Fibroblast of skin of right quadriceps (primary cell): ENCODE measurements around the gene ADAMTS7.
"Not testable (repeated sequence)": the region's sequence is repeated elsewhere in the genome, so short reads cannot be mapped to it uniquely, and the experiment has no call there.

Source experiments
- DNase-seq: peaks from one replicate; pipeline ENCODE4 v3.0.0-alpha.2; 2013

ADAMTS7 gene

DNA sequence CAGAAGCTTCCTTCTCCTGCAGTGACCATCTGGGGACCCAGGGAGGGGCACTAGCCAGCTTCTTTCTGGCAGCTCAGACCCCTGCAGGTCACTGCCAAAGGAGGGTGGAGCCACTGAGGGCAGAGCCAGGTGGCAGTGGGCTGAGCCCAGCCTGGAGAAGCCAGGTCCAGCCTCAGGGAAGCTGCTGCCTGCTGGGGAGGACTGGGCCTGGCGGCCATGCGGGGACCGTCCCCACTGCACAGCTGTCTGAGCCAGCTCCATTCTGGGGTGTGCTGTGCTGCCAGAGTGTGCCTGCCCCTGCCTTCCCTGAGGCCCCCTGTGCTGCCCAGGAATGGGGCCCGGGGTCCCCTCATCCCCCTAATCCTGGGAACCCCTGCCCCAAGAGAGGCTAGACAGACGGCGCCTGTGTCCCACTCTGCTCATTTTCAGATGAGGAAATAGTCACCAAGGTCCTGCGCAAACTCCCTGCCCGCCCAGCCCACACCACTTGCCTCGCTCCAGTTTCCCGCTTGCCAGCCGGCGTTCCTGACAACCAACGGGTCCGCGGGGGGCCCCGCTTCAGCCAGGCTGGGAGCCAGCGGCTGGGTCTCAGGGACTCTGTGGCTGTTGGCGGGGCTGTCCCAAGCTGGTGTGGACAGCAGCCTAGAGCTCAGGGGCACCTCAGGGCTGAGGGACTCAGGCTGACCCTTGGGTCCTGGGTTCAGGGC, 46.0 kb downstream of the ADAMTS7 start:
- DNase-seq, result not testable (repeated sequence)

DNA sequence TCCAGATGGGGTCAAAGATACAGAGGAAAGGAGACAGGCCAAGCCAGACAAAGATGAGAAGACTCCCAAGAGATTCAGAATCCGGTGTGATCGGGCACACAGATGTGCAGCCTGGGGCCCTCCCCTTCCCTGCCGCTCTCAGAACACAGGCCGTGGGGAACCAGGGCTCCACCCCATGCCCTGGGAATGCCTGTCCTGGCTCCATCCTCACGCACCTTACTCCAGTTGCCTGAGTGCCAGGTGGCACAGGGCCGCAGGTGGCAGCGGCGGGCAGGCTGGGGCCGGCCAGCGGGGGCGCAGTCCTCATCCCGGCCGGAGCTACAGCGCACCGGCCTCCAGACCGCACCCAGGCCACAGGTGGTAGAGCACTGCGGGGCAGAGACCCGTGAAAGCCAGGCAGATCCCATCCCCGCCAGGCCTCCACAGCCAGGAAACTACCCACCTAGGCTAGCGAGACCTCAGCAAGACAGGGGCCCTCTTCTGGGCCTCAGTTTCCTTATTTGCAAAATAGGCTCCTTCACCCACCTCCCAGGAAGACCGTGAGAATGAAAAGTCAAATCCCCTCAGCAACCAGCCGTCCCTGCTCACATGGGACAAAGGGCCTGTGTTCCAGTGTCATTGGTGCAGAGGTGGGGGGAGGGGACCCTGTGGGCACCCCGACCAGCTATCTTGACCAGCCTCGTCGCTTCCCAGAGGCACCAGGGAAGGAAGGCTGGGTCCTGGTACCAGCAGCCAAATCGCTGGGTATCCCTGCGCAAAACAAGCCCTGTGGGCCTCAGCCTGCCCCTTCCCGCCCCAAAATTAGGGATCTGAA, 46.7 kb downstream of the ADAMTS7 start:
- DNase-seq, result not testable (repeated sequence)

DNA sequence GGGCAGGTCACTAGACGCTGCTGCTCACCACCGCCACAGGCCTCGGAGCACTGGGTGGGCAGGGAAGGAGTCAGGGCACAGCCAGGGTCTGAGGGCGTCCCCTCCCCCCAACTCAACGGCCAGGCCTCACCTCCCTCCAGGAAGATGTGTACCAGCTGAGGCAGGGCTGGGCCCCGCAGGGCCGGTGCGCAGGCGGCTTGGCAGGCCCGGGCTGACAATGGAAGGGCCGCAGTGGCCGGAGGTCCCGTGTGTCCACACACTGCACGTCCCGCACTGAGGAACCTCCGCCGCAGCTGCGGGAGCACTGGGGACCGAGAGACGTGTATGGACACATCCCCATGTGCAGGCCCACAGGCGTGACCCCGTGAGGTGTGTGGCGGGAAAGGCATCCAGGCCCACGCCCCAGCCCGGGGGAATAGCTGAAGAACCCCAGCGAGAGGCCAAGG, 47.4 kb downstream of the ADAMTS7 start:
- DNase-seq, result no peak

DNA sequence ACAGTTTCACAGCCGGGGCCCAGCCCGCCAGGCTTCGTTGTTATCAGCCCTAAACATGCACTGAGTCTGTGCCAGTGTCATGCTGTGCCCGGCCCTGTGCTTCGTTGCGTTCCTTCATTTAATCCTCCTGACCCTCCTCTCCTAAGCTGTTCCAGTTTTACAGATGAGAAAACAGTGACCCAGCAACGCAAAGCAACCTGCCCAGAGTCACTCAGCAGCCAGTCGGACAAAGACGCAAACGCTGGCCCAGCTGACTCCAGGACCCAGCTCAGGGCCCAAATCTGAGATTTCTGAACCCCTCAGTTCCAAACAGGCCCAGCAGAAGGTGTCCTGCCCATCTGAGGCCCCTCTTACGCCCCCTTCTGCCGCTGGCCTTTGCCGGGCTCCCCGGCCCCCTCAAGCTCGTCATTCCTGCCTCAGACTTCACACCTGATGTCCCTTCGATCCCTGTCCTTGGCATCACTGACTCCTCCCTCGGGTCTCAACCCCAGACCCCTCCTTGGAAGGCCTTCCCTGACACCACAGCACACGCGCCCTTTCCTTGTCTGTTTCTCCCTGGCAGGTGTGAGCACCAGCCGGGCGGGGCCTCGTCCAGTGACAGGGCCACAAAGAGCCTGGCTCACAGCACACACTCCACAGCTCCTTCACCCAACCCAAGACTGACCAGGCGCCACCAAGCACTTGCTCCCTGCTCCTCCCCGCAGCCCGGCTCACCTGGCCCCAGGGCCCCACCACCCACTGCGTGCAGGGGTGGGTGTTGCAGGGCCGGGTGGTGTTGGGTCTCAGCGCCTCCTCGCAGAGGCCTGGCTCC, 48.1 kb downstream of the ADAMTS7 start:
- no peak for DNase-seq

DNA sequence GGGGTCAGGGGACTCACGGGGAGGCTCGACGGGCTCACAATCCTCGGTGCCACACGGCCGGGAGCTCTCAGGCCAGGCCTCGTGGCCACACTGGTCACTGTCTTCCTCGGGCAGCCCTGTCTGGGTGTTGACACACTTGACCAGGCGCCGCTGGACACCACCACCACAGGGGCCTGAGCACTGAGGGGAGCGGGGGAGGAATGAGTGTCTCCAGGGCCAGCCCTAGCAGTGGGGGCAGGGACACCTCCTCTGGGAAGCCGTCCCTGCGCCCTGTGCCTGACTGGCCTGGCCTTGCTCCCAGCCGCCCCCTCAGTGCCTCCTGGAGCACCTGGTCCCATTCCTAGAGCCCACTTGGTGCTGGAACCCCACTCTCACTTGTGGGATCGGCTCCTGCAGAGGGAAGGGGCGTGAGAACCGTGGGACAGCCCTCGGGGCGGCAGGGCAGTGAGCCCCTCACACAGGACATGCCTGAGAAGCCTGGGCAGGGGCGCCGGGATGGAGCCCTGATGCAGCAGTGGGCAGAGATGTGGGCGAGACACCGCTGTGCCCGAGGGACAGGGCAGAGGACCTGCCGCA, 48.8 kb downstream of the ADAMTS7 start:
- DNase-seq, result not testable (repeated sequence)

DNA sequence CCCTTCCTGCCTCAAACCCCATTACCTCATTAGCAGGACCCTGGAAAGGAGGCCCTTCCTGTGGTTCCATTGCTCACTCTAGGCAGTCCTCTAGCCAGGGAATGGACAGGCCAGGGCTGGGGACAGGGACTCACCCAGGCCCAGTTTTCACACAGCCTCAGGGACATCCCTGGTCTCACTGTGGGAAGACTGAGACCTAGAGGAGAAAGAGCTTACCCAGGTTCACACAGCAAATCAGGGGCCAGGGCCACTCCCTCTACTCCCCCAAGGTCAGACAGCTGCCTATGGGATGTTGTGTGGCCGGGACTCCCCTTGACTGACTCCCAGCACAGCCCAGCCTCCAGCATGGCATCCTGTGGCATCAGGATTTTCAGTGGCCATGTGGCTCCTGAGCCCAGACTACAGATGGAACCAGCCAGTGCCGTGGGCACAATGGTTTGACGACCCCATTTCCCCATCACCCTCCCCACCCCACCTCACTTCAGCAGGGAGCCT, 49.3 kb downstream of the ADAMTS7 start:
- DNase-seq, result no peak

DNA sequence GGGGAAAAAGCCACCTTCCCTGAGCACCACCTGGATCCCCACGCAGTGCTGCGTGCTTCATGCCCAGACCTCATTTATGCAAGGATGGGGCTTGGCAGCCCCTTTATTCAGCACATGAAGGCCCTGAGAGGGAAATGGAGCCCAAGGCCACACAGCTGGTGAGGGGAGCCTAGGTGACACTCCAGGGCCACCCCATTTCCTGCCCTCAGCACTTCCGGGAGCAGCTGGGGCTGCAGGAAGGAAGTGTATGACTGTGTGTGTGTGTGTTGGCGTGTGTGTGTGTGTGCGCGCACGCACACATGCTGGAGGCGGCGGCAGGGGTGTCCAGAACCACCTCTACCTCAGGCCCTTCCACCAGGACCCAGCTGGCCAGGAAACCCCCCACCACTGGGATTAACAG, 49.8 kb downstream of the ADAMTS7 start:
- not testable (repeated sequence) for DNase-seq

DNA sequence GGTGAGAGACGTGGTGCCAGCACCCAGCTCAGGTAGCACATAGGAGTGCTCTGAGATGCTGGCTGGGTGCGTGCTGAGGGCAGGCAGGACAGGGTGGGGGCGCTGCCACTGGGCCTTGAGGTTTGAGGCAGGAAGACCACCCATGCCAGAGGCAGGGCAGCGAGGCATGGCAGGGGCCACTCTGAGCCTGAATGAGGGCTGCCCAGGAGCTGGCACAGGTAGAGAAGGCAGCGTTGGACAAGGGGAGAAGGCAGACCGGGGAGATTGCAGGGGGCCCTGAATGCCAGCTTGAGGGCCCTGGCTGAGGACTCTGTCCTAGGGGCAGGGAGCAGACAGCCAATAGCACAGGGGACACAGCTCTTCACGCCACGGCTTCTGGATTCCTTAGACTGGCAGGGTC, 50.2 kb downstream of the ADAMTS7 start:
- no peak for DNase-seq

DNA sequence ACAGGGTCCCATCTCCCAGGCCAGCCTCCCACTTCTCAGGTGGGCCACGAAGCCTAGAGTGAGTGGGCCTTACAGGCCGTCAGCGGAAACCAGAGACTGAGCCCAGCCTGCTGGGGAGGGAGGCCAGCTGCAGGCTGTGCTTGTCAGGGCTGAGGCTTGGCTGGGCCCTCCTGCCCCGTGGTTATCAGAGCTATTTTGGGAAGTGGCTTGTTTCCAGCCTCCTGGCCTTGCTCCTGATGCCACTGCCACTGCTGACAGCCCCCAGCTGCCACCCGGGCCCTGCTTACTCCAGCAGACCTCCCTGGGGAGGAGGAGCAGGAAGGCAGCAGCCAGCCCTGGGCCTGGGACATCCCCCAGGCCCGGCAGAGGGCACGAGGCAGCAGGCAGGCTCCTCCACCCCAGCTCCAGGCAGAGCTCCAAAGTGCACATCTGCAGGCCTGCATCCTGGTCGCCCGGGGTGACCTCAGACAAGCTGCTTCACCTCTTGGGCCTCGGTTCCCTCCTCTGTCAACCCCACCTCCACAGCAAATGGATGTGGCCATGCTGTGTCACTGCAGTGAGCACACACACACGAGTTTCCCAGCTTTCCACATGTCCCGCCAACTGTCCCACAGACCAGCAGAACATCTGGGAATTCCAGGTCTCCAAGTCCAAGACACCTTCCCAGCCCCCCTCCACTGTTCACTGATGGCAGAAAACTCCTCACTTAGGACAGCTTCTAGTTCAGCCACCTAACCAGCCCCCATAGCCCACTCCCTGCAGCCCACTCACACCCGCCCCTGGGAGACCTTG, 51.0 kb downstream of the ADAMTS7 start:
- DNase-seq, result not testable (repeated sequence)

DNA sequence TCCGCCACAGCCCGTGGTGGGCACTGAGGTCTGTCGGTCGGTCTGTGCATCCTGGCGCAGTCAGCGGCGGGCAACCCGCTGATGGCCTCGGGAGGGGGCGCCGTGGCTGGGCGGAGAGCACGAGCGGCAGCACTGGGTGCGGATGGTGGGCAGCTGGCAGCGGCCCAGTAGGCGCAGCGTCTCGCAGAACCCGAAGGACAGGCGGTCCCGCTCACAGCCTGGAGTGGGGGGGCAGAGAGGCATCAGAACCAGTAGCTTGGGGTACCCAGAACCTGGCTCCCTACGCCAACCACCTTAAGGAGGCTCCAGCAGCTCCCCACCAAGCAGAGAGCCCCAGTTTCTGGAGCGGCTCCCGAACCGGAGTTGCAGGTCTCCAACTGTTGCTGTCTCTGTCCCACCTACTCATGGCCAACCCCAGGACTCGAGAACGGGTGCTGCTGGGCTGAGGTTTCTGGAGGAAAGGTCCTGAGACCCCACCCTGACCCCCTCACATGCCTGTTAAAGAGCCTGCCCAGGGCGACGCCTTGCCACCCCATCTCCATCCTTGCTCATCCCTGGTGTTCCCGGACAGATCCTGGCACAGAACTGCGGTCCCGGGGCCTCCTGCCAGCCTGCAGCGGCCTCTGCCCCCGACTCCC, 51.8 kb downstream of the ADAMTS7 start:
- not testable (repeated sequence) for DNase-seq

DNA sequence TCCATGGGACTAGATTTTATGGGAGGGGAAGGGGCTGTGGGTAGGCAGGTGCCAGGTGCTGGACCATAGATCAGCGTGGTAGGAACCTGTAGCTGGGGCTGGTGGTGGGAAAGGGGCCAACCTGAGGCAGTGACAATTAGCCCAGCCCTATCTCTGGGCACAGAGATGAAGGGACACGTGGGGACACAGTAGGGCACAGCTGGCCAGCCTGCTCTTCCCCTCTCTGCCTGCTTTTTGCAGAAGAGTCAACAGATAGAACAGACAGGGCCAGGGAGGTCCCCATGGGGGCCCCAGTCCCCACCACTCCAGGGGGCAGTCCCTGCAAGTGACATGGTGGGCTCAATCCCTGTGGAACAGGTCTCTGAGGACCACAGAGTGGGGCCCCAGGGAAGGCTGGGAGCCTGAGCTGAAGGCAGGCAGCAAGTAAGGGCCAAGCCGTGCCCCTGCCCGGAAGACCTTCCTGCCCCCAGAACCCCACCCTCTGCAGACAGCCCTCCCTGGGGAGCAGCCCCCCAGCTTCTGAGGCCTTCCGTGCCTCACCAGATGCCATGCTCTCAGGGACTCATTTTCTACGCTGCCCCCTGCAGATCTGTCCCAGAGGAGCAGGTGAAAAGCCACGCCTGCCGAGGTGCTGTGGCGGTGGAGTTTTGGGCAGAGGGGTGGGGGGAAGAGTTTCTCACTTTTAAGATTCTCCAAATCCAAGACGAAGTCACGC, 52.6 kb downstream of the ADAMTS7 start:
- DNase-seq, result not testable (repeated sequence)

DNA sequence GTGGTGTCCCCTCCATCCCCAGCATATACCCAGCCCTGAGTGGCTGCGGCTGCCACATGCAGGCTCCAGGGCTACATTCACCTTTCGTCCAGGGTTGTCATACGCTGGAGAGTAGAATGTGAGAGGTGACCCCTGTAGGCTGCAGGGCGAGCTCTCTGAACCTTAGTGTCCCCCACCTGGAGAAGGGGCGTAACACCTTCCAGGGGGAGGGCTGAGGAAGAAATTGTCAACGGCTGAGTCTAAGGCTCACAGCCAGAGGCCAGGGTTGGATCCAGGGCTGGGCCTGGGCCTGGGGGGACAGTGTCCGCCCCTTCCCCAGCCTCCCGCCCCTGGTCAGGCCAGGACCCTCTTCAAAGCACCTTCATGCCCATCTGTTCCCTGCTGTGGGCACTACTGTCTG, 53.2 kb downstream of the ADAMTS7 start:
- DNase-seq, result not testable (repeated sequence)

DNA sequence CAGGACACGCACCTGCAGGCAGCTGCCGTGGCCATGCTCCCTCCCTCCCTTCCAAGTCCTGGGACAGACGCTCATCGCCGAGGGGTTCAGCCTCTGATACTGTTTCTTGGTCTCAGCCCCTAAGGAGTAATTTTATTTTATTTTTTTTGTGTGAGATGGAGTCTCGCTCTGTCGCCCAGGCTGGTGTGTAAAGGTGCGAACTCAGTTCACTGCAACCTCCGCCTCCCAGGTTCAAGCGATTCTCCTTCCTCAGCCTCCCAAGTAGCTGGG, 53.7 kb downstream of the ADAMTS7 start:
- DNase-seq, result no peak

DNA sequence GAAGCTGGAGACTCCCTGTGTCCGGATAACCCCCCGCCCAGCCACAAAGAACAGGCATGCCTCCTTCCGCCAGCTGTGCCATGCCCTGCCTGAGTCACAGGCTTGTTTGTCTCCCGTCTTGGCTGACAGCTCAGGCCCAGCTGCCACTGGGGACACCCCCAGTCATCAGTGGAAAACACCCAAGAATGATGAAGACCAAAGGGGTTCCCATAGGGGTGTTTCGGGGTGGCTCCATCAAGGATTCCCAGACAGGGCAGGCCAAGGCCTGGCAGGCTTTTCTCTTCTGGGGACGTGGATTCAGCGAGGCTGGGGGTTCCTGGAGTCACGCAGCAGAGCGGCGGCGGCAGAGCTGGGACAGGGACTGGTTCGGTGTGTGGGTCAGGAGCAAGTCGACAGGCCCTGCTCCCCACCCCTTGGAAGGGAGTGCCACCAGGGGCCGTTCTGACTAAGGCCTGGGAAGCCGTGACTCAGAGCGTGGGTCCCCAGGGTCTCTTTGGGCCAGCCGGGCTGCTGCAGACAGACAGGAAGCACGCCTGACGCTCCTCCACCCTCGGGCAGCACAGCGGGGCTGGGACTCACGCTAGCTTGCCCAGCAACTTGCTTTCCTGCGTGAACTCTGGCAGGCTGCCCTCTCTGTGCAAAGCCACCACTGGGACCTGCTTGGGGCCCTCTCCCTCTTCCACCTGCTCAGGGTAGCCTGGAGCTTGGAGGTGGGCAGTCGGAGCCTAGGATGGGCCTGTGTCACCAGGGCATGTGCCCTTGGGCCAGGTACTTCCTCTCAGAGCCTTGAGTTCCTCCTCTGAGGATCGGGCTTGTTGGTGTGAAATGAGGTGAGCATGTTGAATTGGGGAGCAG, 54.3 kb downstream of the ADAMTS7 start:
- DNase-seq, result peak; percentile 73

DNA sequence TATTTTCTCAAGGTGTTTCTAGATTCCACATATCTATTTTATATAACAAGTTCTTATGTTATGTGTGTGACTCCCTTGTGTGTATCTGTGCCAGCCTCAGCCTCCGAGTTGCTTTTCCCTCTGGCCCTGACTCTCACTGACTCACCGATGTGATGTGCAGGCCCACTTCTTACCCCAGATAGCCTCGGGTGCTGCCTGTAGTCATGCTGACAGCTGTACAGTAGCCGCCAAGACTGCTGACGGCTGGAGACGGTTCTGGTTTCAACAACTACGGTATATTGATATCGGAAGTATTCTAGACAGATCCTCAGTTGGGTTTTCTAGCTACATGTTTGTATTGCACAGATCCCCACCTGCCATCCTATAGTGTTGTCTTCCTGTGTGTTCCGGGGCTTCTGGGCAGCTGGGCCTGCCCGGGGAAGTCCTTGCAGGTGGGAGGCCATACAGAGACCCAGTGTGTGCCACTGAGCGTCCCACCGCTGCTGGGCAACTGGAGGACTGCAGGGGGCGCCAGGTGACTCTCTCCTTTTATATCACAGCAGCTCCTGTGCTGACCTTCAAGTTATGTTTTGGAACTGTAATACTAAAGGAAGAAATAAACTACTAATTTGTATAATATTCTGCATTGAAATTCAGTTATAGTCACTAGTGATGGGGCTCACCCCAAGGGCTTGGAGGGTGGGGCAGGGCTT, 55.2 kb downstream of the ADAMTS7 start:
- DNase-seq, result peak; percentile 47

DNA sequence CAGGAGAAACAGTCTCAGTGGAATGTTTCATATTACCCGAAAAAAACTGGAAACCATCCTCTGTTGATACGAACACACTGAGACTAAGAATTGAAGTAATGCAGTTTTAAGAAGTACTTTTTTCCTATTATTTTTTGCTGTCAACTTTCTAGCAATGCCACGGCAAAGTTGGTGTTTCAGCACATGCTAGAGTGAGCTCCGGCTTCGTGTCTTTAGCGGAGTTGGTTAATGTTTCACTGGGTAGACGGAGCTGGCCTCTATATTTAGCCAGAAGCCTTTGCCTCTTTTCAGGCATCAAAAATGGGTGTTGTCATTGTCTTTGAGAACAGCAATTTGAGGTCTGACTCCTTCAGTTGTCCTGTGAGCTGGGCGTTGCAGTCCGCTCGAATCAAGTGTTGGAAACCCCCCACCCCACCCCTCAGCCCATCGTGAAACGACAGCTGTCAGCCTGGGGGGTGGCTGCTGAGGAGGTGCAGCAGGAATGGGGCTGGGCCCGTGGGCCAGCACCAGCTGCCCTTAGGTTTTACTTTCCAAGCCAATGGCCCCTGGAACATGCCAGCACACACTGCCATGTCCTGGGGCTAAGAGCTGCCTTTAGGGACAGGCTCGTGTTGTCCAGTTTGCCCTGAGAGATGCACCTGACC, 56.5 kb downstream of the ADAMTS7 start:
- DNase-seq, result not testable (repeated sequence)

DNA sequence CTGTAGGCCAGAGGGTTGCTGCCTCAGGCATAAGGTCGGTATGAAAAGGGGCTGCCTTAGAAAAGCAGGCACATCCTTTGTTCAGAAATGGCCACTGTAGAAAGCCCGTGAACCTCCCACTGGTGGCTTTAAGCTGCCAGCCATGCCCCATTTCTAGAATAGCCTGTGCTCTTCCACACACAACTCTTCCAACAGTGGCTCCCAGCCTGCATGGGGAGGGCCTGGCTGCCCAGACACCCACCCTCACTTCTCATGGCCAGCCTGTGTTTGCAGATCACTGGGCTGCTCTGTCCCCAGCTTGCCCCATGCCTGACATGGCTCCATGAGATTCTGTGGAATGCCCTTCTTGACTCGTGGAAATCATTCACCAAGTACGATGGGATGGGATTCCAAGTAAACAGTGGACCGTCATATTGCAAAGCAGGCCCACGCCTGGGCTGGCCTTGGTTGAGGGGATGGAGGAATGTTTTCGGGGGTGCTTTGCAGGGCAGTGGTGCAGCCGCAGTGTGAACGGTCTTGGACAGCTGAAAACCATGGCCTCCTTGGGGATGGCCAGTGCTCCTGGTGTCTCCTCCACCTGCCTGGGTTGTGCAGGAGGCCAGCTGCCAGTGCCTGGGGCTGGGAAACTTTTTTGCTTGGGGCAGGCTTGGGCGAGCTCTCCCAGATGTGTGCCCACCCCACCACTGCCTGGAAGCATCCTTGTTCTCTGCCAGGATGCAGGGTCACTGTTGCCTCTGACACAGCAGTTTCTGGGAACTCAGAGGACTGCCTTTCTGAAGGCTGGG, 57.3 kb downstream of the ADAMTS7 start:
- DNase-seq, result not testable (repeated sequence)

DNA sequence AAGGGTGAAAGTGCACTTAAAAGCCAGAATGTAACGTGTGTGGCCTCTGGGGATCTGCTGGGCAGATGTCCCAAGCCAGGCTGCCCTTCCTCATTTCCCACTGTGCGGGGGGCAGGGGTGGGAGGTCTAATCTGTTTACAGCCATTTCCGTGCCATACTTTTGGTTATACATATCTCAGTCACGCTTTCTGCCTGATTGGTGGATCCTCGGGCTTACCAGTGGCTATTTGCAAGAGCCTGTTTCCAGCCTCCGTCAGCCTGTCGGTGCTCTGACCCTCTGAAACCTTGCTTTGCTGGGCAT, 58.0 kb downstream of the ADAMTS7 start:
- DNase-seq, result not testable (repeated sequence)
